Measurements from ENCODE around the gene ORC4. TPM values are rescaled to one million over a fixed set of nuclear protein-coding genes. Genes with fewer than 3 reads are reported as not detected.
"Not testable (repeated sequence)": the region's sequence is repeated elsewhere in the genome, so short reads cannot be mapped to it uniquely, and the experiment has no call there.

Gene ORC4
- total and polyA plus RNA-seq, 2 experiments from 2014 or later, result 39.1 to 51.4 TPM

GRCh38 chr2:148007219-148007900 is 13.2 kb downstream of the ORC4 start:
- Histone ChIP-seq H3K4me1 (ENCODE audit: insufficient read depth) (no peaks in the 10 kb centered on the region), H3K79me2 (ENCODE audit: insufficient read depth) (peaks cover 100% of the 10 kb centered on the region), H4K20me1 (ENCODE audit: insufficient read depth) (no peaks in the 10 kb centered on the region), H3K4me2 (ENCODE audit: unreplicated experiment) (no peak overlapping the region), H3K36me3 (ENCODE audit: low read depth) (peaks cover 8% of the 10 kb centered on the region; the same call in 1 of the 2 replicates), H3F3A (ENCODE audit: insufficient read depth) (no peaks in the 10 kb centered on the region), H3K27ac (no peak overlapping the region), H2AFZ (no peak overlapping the region), H3K9me3 (ENCODE audit: low read depth) (no peaks in the 10 kb centered on the region), H3K27me3 (replicated peaks; ENCODE audit: insufficient read depth) (no peaks in the 10 kb centered on the region), H3K9me2 (ENCODE audit: insufficient read depth) (no peaks in the 10 kb centered on the region), H3K9ac (no peak overlapping the region), H3K4me3 (no peak overlapping the region)
- WGBS, 2 experiments (ENCODE audit: low coverage in 1 of 2, low lambda C conversion rate in 2 of 2, missing lambda C conversion rate in 2 of 2), result 85 to 90% methylated on average over 5 of the region's 5 CpGs
- no peak for DNase-seq
- TF ChIP-seq EZH2phosphoT487 (IDR thresholded peaks at IDR 0.05; ENCODE audit: insufficient read depth, low read depth), result no peak
- no peak for TF ChIP-seq EZH2 (IDR thresholded peaks at IDR 0.05; ENCODE audit: insufficient read depth, poor library complexity, severe bottlenecking)
- in situ Hi-C loops (cut with MboI), result no loop called here

GRCh38 chr2:148006249-148007007 is 14.1 kb downstream of the ORC4 start:
- Histone ChIP-seq H2AFZ (no peak overlapping the region), H3K9me2 (ENCODE audit: insufficient read depth) (no peaks in the 10 kb centered on the region), H3K27ac (no peak overlapping the region), H3F3A (ENCODE audit: insufficient read depth) (no peaks in the 10 kb centered on the region), H3K9me3 (ENCODE audit: low read depth) (no peaks in the 10 kb centered on the region), H3K4me2 (ENCODE audit: unreplicated experiment) (no peak overlapping the region), H3K36me3 (ENCODE audit: low read depth) (peaks cover 8% of the 10 kb centered on the region; the same call in 1 of the 2 replicates), H3K4me3 (no peak overlapping the region), H3K9ac (no peak overlapping the region), H3K27me3 (replicated peaks; ENCODE audit: insufficient read depth) (no peaks in the 10 kb centered on the region), H3K79me2 (ENCODE audit: insufficient read depth) (peaks cover 100% of the 10 kb centered on the region), H4K20me1 (ENCODE audit: insufficient read depth) (no peaks in the 10 kb centered on the region), H3K4me1 (ENCODE audit: insufficient read depth) (no peaks in the 10 kb centered on the region)
- TF ChIP-seq EZH2phosphoT487 (IDR thresholded peaks at IDR 0.05; ENCODE audit: insufficient read depth, low read depth) (no peak), EZH2 (IDR thresholded peaks at IDR 0.05; ENCODE audit: insufficient read depth, poor library complexity, severe bottlenecking) (no peak)
- no peak for DNase-seq
- in situ Hi-C loops (cut with MboI), result no loop called here
- 87 to 88% methylated on average over 6 of the region's 6 CpGs for whole genome bisulfite sequencing, 2 experiments (ENCODE audit: low coverage in 1 of 2, low lambda C conversion rate in 2 of 2, missing lambda C conversion rate in 2 of 2)

GRCh38 chr2:148002420-148002819 is 18.1 kb downstream of the ORC4 start:
- in situ Hi-C loops (cut with MboI); H3K9ac ChIP-seq; DNase-seq; H4K20me1 ChIP-seq (ENCODE audit: insufficient read depth); H3K4me1 ChIP-seq (ENCODE audit: insufficient read depth); H3K9me2 ChIP-seq (ENCODE audit: insufficient read depth); H3K27ac ChIP-seq; H3F3A ChIP-seq (ENCODE audit: insufficient read depth); H3K4me3 ChIP-seq; H3K36me3 ChIP-seq (ENCODE audit: low read depth); H3K9me3 ChIP-seq (ENCODE audit: low read depth); H3K27me3 ChIP-seq (replicated peaks; ENCODE audit: insufficient read depth); H2AFZ ChIP-seq; H3K4me2 ChIP-seq (ENCODE audit: unreplicated experiment): not testable (repeated sequence)
- H3K79me2 ChIP-seq (ENCODE audit: insufficient read depth), result peaks cover 96% of the 10 kb centered on the region

- no peaks in the 10 kb centered on the region for H3F3A ChIP-seq (ENCODE audit: insufficient read depth)
- WGBS, 2 experiments (ENCODE audit: low coverage in 1 of 2, low lambda C conversion rate in 2 of 2, missing lambda C conversion rate in 2 of 2), result 88 to 100% methylated on average over 1 of the region's 1 CpG
- H3K27ac ChIP-seq, result no peak overlapping the region
- H4K20me1 ChIP-seq (ENCODE audit: insufficient read depth), result no peaks in the 10 kb centered on the region
- no peaks in the 10 kb centered on the region for H3K9me3 ChIP-seq (ENCODE audit: low read depth)
- in situ Hi-C loops (cut with MboI), result no loop called here
- H3K4me1 ChIP-seq (ENCODE audit: insufficient read depth), result no peaks in the 10 kb centered on the region
- no peak overlapping the region for H3K4me3 ChIP-seq
- H3K9me2 ChIP-seq (ENCODE audit: insufficient read depth), result no peaks in the 10 kb centered on the region
- H2AFZ ChIP-seq, result no peak overlapping the region
- TF ChIP-seq EZH2 (IDR thresholded peaks at IDR 0.05; ENCODE audit: insufficient read depth, poor library complexity, severe bottlenecking) (no peak), EZH2phosphoT487 (IDR thresholded peaks at IDR 0.05; ENCODE audit: insufficient read depth, low read depth) (no peak)
- no peak for DNase-seq
- no peaks in the 10 kb centered on the region for H3K27me3 ChIP-seq (replicated peaks; ENCODE audit: insufficient read depth)
- no peak overlapping the region for H3K9ac ChIP-seq
- no peak overlapping the region for H3K4me2 ChIP-seq (ENCODE audit: unreplicated experiment)
- no peaks in the 10 kb centered on the region for H3K36me3 ChIP-seq (ENCODE audit: low read depth)
- H3K79me2 ChIP-seq (ENCODE audit: insufficient read depth), result peaks cover 96% of the 10 kb centered on the region
These were observed 20.4 kb downstream of the ORC4 start for GRCh38 chr2:148000095-148000494.
